ENCODE results near the gene KRT85. TPM values are rescaled to one million over a fixed set of nuclear protein-coding genes. Genes with fewer than 3 reads are reported as not detected.

KRT85 gene
- total RNA-seq, 4 donors from 2014 or later = not detected

DNA sequence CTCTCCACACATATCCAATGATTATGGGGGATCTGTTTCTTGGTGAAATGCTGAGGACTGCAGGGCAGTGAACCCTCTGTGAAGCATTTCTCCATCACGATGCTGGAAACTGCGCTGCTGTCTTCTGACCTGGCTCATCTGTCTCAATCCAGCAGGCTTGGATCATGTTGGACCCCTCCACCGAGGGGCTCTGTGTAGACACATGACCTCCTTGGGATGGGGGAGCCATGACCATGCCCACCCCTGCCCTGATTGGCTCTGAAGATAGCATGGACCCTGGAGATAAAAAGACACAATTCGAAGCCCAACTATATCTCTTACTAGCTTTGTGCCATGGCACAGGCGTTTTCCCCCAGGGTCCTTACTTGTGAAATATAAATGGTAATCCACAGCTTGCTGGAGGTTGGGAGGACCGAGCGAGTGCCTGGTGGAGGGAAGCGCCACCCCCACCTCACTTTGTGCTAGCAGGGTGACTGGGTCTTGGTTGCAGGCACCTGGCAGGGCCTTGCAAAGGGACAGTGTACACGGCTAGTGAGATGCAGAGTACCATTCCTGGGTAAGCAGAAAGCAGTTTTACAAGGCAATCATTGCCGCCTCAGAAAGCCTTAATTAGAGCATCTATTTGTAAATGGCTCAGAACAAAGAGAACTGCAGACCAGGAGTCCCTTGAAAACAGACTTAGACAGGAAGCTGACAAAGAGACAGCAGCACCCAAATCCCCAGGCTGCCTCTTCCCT lies 43.7 kb downstream of the KRT85 start:
- no peaks in the 10 kb centered on the region for H3K9me3 ChIP-seq
- H3K4me3 ChIP-seq = no peak overlapping the region
- no peak overlapping the region for H3K27ac ChIP-seq
- peaks cover 0 to 53% (median 0%) of the 10 kb centered on the region in 4 donors for H3K27me3 ChIP-seq
- no peaks in the 10 kb centered on the region for H3K36me3 ChIP-seq
- TF ChIP-seq POLR2A (IDR thresholded peaks at IDR 0.05) = no peak
- TF ChIP-seq, protein P1, sequence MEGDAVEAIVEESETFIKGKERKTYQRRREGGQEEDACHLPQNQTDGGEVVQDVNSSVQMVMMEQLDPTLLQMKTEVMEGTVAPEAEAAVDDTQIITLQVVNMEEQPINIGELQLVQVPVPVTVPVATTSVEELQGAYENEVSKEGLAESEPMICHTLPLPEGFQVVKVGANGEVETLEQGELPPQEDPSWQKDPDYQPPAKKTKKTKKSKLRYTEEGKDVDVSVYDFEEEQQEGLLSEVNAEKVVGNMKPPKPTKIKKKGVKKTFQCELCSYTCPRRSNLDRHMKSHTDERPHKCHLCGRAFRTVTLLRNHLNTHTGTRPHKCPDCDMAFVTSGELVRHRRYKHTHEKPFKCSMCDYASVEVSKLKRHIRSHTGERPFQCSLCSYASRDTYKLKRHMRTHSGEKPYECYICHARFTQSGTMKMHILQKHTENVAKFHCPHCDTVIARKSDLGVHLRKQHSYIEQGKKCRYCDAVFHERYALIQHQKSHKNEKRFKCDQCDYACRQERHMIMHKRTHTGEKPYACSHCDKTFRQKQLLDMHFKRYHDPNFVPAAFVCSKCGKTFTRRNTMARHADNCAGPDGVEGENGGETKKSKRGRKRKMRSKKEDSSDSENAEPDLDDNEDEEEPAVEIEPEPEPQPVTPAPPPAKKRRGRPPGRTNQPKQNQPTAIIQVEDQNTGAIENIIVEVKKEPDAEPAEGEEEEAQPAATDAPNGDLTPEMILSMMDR (IDR thresholded peaks at IDR 0.05) = no peak
- no peak for DNase-seq
- 82 to 93% methylated on average over 6 to 9 of the region's 10 CpGs for WGBS, 2 donors
- intact Hi-C loops (cut with DNase I) = no loop called here
- H3K4me1 ChIP-seq = peaks cover 3 to 17% (median 5%) of the 10 kb centered on the region in 3 donors

DNA sequence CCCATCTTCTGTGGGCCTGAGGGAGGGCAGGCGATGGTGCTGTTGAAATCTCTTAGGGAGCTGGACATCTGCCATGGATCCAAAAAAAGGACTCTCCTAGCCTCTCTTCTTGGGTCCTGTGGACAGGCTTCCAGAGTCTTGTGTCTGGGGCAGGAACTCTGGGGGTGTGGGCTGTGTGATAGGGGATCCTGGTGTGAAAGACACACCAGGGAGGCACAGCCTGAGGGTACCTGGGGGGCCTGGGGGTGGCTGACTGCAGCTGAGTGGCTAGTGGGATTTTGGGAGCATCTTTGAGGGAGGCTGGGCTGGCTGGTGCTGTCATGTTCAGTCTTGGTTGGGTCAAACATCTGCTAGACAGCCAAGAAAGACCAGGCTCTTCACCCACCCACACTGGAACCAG lies 44.3 kb downstream of the KRT85 start:
- intact Hi-C loops (cut with DNase I) = no loop called here
- no peak for TF ChIP-seq POLR2A (IDR thresholded peaks at IDR 0.05)
- TF ChIP-seq, protein P1 (IDR thresholded peaks at IDR 0.05) = no peak
- H3K9me3 ChIP-seq = no peaks in the 10 kb centered on the region
- WGBS, 2 donors = no CpG with 5 or more reads among the region's 1 CpG
- H3K27ac ChIP-seq = no peak overlapping the region
- no peak for DNase-seq
- H3K4me3 ChIP-seq = no peak overlapping the region
- H3K27me3 ChIP-seq = peaks cover 0 to 53% (median 0%) of the 10 kb centered on the region in 4 donors
- H3K36me3 ChIP-seq = no peaks in the 10 kb centered on the region
- H3K4me1 ChIP-seq = peaks cover 2 to 12% (median 3%) of the 10 kb centered on the region in 3 donors

DNA sequence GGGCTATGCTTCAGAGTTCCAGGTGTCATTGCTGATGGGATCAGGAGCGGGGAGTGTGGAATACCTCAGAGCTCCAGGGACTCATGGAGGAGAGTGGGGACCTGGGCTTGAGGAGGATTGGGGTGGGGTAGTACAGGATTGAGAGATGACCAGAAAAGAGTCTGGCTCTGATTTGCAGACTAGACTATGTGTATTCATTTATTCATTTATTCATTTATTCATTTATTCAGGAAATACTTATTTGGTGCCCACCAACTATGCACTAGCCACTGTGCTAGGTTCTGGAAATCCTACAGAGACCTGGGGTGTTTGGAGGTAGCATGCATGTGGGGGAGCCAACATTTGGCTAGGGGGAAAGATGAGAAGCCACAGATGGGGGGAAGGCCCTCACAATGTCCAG lies 45.2 kb downstream of the KRT85 start:
- H3K27me3 ChIP-seq = peaks cover 0 to 50% (median 0%) of the 10 kb centered on the region in 4 donors
- TF ChIP-seq, protein P1 (IDR thresholded peaks at IDR 0.05) = no peak
- TF ChIP-seq POLR2A (IDR thresholded peaks at IDR 0.05) = no peak
- no peak overlapping the region for H3K4me3 ChIP-seq
- intact Hi-C loops (cut with DNase I) = no loop called here
- H3K36me3 ChIP-seq = no peaks in the 10 kb centered on the region
- WGBS, 2 donors = 91 to 100% methylated on average over 1 of the region's 1 CpG
- no peak for DNase-seq
- no peak overlapping the region for H3K27ac ChIP-seq
- no peaks in the 10 kb centered on the region for H3K9me3 ChIP-seq
- peaks cover 0 to 2% (median 0%) of the 10 kb centered on the region in 3 donors for H3K4me1 ChIP-seq

DNA sequence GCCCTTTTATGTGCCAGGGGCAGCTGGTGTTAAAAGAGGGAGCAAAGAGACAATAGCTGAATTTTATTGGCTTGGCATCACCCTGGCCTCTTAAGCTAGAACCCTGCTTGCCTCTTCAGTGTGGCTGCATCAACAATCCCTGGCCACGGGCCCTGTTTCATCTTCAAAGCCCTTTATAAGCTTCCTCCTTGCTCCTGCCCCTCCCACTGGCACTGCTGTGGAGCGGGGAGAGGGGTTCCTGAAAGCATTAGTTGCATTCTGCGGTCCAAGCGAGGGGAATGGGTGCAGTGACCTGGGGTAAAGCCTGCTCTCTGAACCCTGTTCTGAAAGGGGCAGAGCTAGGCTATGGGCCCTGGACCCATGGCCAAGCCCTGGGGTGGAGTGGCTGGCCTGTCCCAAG lies 45.9 kb downstream of the KRT85 start:
- TF ChIP-seq, protein P1 (IDR thresholded peaks at IDR 0.05) = no peak
- TF ChIP-seq POLR2A (IDR thresholded peaks at IDR 0.05) = no peak
- Histone ChIP-seq H3K36me3 (no peaks in the 10 kb centered on the region), H3K27me3 (peaks cover 0 to 50% (median 0%) of the 10 kb centered on the region in 4 donors), H3K4me1 (no peaks in the 10 kb centered on the region), H3K27ac (no peak overlapping the region), H3K4me3 (no peak overlapping the region), H3K9me3 (no peaks in the 10 kb centered on the region)
- DNase-seq = no peak
- intact Hi-C loops (cut with DNase I) = no loop called here
- WGBS, 2 donors = 72 to 74% methylated on average over 4 of the region's 4 CpGs

DNA sequence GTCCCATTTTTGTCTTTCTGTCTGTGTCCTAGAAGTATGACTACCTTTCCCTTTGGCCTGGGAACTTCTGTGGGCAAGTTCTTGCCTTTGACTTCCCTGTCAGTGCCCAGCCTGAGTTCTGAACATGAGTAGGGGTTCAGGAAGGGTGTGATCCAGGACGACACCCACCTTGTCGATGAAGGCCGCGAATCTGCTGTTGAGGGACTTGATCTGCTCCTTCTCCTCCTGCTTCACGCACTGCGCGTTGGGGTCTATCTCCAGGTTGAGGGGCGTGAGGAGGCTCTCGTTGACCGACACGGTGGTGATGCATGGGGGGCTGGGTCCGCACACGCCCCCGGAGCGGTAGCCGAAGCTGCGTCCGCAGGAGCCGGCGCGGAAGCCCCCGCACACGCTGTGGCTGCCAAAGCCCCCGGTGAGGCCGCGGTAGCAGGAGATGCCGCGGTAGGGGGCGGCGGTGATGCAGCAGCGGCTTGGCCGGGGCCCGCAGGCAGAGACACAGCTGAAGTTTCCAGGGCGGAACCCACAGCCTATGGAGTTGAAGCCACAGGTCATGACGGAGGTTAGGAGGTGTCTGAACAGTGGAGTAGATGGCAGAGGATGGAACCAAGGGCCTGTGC lies 46.4 kb downstream of the KRT85 start, which contains the start of gene KRT83:
TSS of gene KRT83 (minus strand) at position 615 of the 617 bp plus-strand sequence. CDS start at position 552, 63 bp downstream.
- intact Hi-C loops (cut with DNase I) = no loop called here
- Histone ChIP-seq H3K27me3 (peaks cover 0 to 50% (median 0%) of the 10 kb centered on the region in 4 donors), H3K9me3 (no peaks in the 10 kb centered on the region), H3K4me1 (no peaks in the 10 kb centered on the region), H3K27ac (no peak within 1 kb of the TSS), H3K4me3 (no peak within 1 kb of the TSS), H3K36me3 (no peaks in the 10 kb centered on the region)
- DNase-seq = no peak
- 74 to 94% methylated on average over 11 to 13 of the region's 35 CpGs for WGBS, 2 donors
- TF ChIP-seq POLR2A (IDR thresholded peaks at IDR 0.05) = no peak

Measured in esophagus squamous epithelium (tissue), 5 donors.